Heart left ventricle (tissue), 16 donors: ENCODE measurements around the gene SGO2. TPM values are rescaled to one million over a fixed set of nuclear protein-coding genes. Genes with fewer than 3 reads are reported as not detected.

Experiments used
- ATAC-seq, 4 donors: fragments of 200-7000 bp; cut with Tn5 transposase; one replicate each; pipeline ENCODE4 v1.9.1; 2020 to 2022; ENCODE audit warnings: moderate library complexity in 4 of 4, mild to moderate bottlenecking in 3 of 4, moderate number of reproducible peaks in 1 of 4
- DNase-seq, 5 donors: peaks; one replicate each; pipeline ENCODE4 v3.0.0-alpha.2; 2020
- H3K27ac ChIP-seq, 12 donors: fragments of 200-600 bp; sonication (generic) in 4 of 12; one replicate each; pipeline versions ENCODE4 v1.5.0 to v1.8.0; 2016 to 2022; ENCODE audit warnings: mild to moderate bottlenecking in 2 of 12
- H3K27me3 ChIP-seq, 9 donors: fragments of 200-600 bp; sonication (generic) in 2 of 9; one replicate each; pipeline versions ENCODE4 v1.5.1 to v1.8.0; 2016 to 2022; ENCODE audit warnings: mild to moderate bottlenecking in 3 of 9
- H3K36me3 ChIP-seq, 9 donors: fragments of 200-600 bp; sonication (generic) in 2 of 9; one replicate each; pipeline versions ENCODE4 v1.5.0 to v1.8.0; 2018 to 2022; ENCODE audit warnings: mild to moderate bottlenecking in 2 of 9
- H3K4me1 ChIP-seq, 12 donors: fragments of 200-600 bp; sonication (generic) in 4 of 12; one replicate each; pipeline versions ENCODE4 v1.5.0 to v1.8.0; 2016 to 2022; ENCODE audit warnings: mild to moderate bottlenecking in 3 of 12
- H3K4me3 ChIP-seq, 12 donors: fragments of 200-600 bp; sonication (generic) in 4 of 12; one replicate each; pipeline versions ENCODE4 v1.5.0 to v1.8.0; 2017 to 2022; ENCODE audit warnings: mild to moderate bottlenecking in 9 of 12, moderate library complexity in 4 of 12
- H3K9me3 ChIP-seq, 12 donors: fragments of 200-600 bp; sonication (generic) in 4 of 12; one replicate each; pipeline versions ENCODE4 v1.5.0 to v1.8.0; 2016 to 2022; ENCODE audit warnings: mild to moderate bottlenecking in 1 of 12
- CTCF ChIP-seq, 12 donors: fragments of 200-600 bp; sonication (generic) in 4 of 12; IDR thresholded peaks; one replicate each; pipeline versions ENCODE4 v1.5.0 to v1.8.0; 2018 to 2022; ENCODE audit warnings: antibody characterized with exemption in 12 of 12, mild to moderate bottlenecking in 5 of 12
- POLR2A ChIP-seq, 2 donors: fragments of 450-650 bp; IDR thresholded peaks; one replicate each; pipeline ENCODE4 v1.6.1; 2017; ENCODE audit warnings: antibody characterized with exemption in 2 of 2, mild to moderate bottlenecking in 2 of 2, moderate library complexity in 2 of 2
- WGBS, 4 donors: extraction: QIAGEN DNeasy Blood & Tissue Kit in 2 of 4; methylation state at CpG; one replicate each; pipeline versions ENCODE4 v1.1.5 to v1.1.7; 2013 to 2018; 5-methylcytosine and 5-hydroxymethylcytosine counted together
- intact Hi-C, 10 donors: fragments of 100-400 bp; cut with DNase I; formaldehyde crosslinking; loops; one replicate each; pipeline versions ENCODE4 v1.11.1 to v1.14.2; 2022
- long read RNA-seq, 3 donors: library from polyadenylated mRNA; unstranded; transcript quantifications; one replicate each; pipeline ENCODE4 v2.0.0, GENCODE V29; 2020 to 2021
- polyA plus RNA-seq, 2 donors: library from polyadenylated mRNA; stranded (reverse); fragments of 200-250 nt; gene quantifications; one replicate each; pipeline ENCODE4 v1.2.3, GENCODE V29; 2013
- total RNA-seq, 9 donors: library from RNA; depleted of rRNA in 2 of 9; stranded (reverse); fragments of >200 nt in 2 of 9; fragmentation: NEBNext Ultra II Directional in 3 of 9; extraction: Animal tissue kit (Norgen Biotek cat#: 25700) in 3 of 9; gene quantifications; one replicate each; pipeline versions ENCODE4 v1.1.0 to v1.2.4, GENCODE V29; 2016 to 2023
- donor health status: ischemic (EF 13 %, LVEDD 7.1; RV severe dilation, severe dysfunction).
- donor health status: healthy with polysubstance abuse.
- donor health status: DM: no; HTN: yes; CAD: no.
- donor health status: DM: no; HTN: no; CAD: no.
- donor health status: ischemic (EF 25% LVEDD 6.9; RV normal size, moderate dysfunction).
- donor health status: ischemic (EF 25% LVEDD 5.7; RV mildly dilated, moderate dysfunction).
- donor health status: healthy.
- donor health status: DM: yes; HTN: yes; CAD: no.
- donor health status: ischemic (EF 35%, LVEDD 5.7; RV mildly dilated, moderate dysfunction).
- donor health status: nonischemic (EF 11% LVEDD 7.7; RV severe dilation, severe dysfunction).
- donor health status: DM: yes; HTN: yes; CAD: no.
- donor health status: PGD.
- donor health status: ischemic (EF 29% LVEDD 5.4; RV normal size, mild dysfunction).
- donor health status: nonischemic (EF 23%, LVEDD 6.1; RV moderate dilation, normal function).

The SGO2 gene
- total RNA-seq: 1 to 10 TPM in 7 of 9 donors, under 1 TPM in 2; 0.58 to 5.3 (median 2.0) TPM
- 1 to 10 TPM in 1 of 2 donors, under 1 TPM in 1; 0.27 to 1.8 TPM for polyA plus RNA-seq
- long read RNA-seq, donor 1, partial matches to known transcripts: 2 of 2 reads
- long read RNA-seq, donor 1, other reads (novel, unspliced or antisense): 0 of 2 reads
- long read RNA-seq, donor 2, partial matches to known transcripts: 2 of 2 reads
- long read RNA-seq, donor 2, other reads (novel, unspliced or antisense): 0 of 2 reads
- long read RNA-seq, donor 3, partial matches to known transcripts: 0 of 2 reads
- long read RNA-seq, donor 3, other reads (novel, unspliced or antisense): 2 of 2 reads

- peak within 1 kb of the TSS in 8 of 12 donors; percentile 10 to 69 (median 59) for H3K27ac ChIP-seq
- peaks cover 0 to 4% (median 0%) of the 10 kb centered on the region in 9 donors for H3K27me3 ChIP-seq
- no peaks in the 10 kb centered on the region for H3K36me3 ChIP-seq
- DNase-seq (peak; percentile 94 to 97 (median 96)), ATAC-seq (peak; percentile 100)
- peak within 1 kb of the TSS; percentile 50 to 95 (median 74) for H3K4me3 ChIP-seq
- H3K9me3 ChIP-seq: no peaks in the 10 kb centered on the region
- peaks cover 0 to 13% (median 8%) of the 10 kb centered on the region in 12 donors for H3K4me1 ChIP-seq
- intact Hi-C loops: no loop called here
- peak in 1 of 2 donors; percentile 86 for TF ChIP-seq POLR2A (IDR thresholded peaks at IDR 0.05)
- peak in 1 of 12 donors; percentile 9 for TF ChIP-seq CTCF (IDR thresholded peaks at IDR 0.05)
- 0% methylated on average over 39 to 56 of the region's 56 CpGs for WGBS, 4 donors
Observed at GRCh38 chr2:200525882-200526651, at the start of gene SGO2. Gene SGO2, plus strand, starts transcription at chr2:200526207. Its CDS starts 6,769 bp downstream, at chr2:200532976.

GRCh38 chr2:200476836-200477235, 49.2 kb upstream of the SGO2 start:
- H3K27ac ChIP-seq: peak overlapping the region in 9 of 12 donors; percentile 30 to 78 (median 63)
- 68 to 83% (median 78%) methylated on average over 8 of the region's 8 CpGs for whole genome bisulfite sequencing, 4 donors

GRCh38 chr2:200477667-200478131, 48.3 kb upstream of the SGO2 start:
- H3K9me3 ChIP-seq: no peaks in the 10 kb centered on the region
- WGBS, 4 donors: 52 to 77% (median 75%) methylated on average over 20 to 21 of the region's 21 CpGs
- ATAC-seq (peak; percentile 75 to 84 (median 82)), DNase-seq (peak; percentile 71 to 81 (median 76))
- peaks cover 0 to 70% (median 41%) of the 10 kb centered on the region in 9 donors for H3K36me3 ChIP-seq
- H3K4me3 ChIP-seq: peak overlapping the region in 10 of 12 donors; percentile 12 to 50 (median 32)
- TF ChIP-seq CTCF (IDR thresholded peaks at IDR 0.05) (no peak), POLR2A (IDR thresholded peaks at IDR 0.05) (no peak)
- H3K27ac ChIP-seq: peak overlapping the region; percentile 30 to 78 (median 58)
- H3K4me1 ChIP-seq: peaks cover 0 to 5% (median 0%) of the 10 kb centered on the region in 12 donors
- intact Hi-C loops: loop anchor here in 7 of 10 donors (2.0 to 10.0 kb wide), 5 partner anchors 173 to 500 kb away; partner anchors contain the start of gene SPATS2L (in 5 of the 7)
- no peaks in the 10 kb centered on the region for H3K27me3 ChIP-seq

More at GRCh38 chr2:200476836-200477235, 49.2 kb upstream of the SGO2 start:
- TF ChIP-seq POLR2A (IDR thresholded peaks at IDR 0.05) (no peak), CTCF (IDR thresholded peaks at IDR 0.05) (no peak)
- H3K4me3 ChIP-seq: peak overlapping the region in 5 of 12 donors; percentile 27 to 50 (median 44)
- intact Hi-C loops: loop anchor here in 7 of 10 donors (5.0 to 10.0 kb wide), 4 partner anchors 172 to 500 kb away; partner anchors contain the start of gene SPATS2L (in 5 of the 7)
- no peak for DNase-seq
- peaks cover 0 to 5% (median 0%) of the 10 kb centered on the region in 12 donors for H3K4me1 ChIP-seq
- no peaks in the 10 kb centered on the region for H3K9me3 ChIP-seq
- no peaks in the 10 kb centered on the region for H3K27me3 ChIP-seq
- H3K36me3 ChIP-seq: peaks cover 0 to 78% (median 50%) of the 10 kb centered on the region in 9 donors
- peak in 1 of 4 donors; percentile 38 for ATAC-seq
